Medulla oblongata (tissue), 1 donor: Measurements from ENCODE around the gene CCR9.

Experiments
- DNase-seq: peaks from one replicate; pipeline ENCODE4 v3.0.0-alpha.2; 2015; ENCODE audit errors: extremely low spot score

Gene CCR9

DNA sequence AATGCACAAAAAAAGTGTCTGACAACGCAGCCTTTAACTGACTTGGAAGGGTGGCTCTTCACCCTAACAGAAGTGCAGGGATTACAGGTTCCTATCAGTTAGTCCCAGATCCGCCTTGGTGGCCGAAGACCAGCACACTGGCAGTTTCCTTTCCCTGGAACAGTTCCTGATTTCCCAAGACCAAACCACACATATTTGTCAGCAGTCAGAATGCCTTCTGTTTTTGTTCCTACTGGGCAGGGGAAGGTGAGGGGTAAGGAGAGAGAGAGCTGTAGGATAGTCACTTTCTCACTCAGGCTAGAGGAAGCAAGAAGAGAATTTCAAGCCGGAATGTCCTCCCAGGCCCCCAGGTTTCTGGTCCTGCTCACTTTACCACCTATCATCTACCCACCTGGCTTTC lies 66.1 kb downstream of the CCR9 start:
- DNase-seq, result no peak
